Endothelial cell of umbilical vein (primary cell): ENCODE results near the gene ESCO1. TPM values are rescaled to one million over a fixed set of nuclear protein-coding genes. Genes with fewer than 3 reads are reported as not detected.
A peak's percentile ranks its signal among the peaks of the same experiment; 100 is the strongest.
"Not testable (repeated sequence)": the region's sequence is repeated elsewhere in the genome, so short reads cannot be mapped to it uniquely, and the experiment has no call there.

Experiments
- Bru-seq: library from RNA; stranded (reverse); fragments of 400-500 nt; gene quantifications from one replicate; lab custom pipeline; 2021; lab: Mats Ljungman, UMichigan
- BruChase-seq, 2 experiments: library from RNA; stranded (reverse); fragments of 400-500 nt; gene quantifications; one replicate each; lab custom pipeline; 2021; lab: Mats Ljungman, UMichigan
- BruUV-seq: library from RNA; stranded (reverse); fragments of 400-500 nt; replicated peaks from 2 replicates; lab custom pipeline; 2021; lab: Mats Ljungman, UMichigan
- CTCF ChIA-PET: fragments of 300-600, 350-600 bp; sonication (Branson Sonifier 250); formaldehyde crosslinking; loops from one replicate; lab custom pipeline; 2021; ENCODE audit warnings: antibody characterized with exemption, inconsistent platforms; lab: Charles Lee
- POLR2A ChIA-PET: fragments of 300-600, 350-600 bp; sonication (Branson Sonifier 250); formaldehyde crosslinking; loops from one replicate; lab custom pipeline; 2021; ENCODE audit warnings: antibody characterized with exemption, inconsistent platforms; lab: Charles Lee
- DNase-seq: peaks from one replicate; pipeline ENCODE4 v3.0.0-alpha.2; 2011; ENCODE audit warnings: low read depth, low spot score
- FAIRE-seq: peaks from 2 replicates; lab custom pipeline; 2011; peaks lifted over from hg19 to GRCh38; lab: Jason Lieb, UNC
- H2AFZ ChIP-seq: 2 replicates; pipeline ENCODE4 v1.6.0; 2012; ENCODE audit warnings: low read depth, low read length, control low read depth, inconsistent platforms
- H3K27ac ChIP-seq: 2 replicates; pipeline ENCODE4 v1.5.1; 2011; ENCODE audit warnings: low read depth, mild to moderate bottlenecking, control low read depth, low read length, moderate library complexity; ENCODE audit not compliant: insufficient read depth
- H3K27me3 ChIP-seq, 2 experiments: 2 replicates each; pipeline versions ENCODE4 v1.6.0 to v1.6.1; 2011; ENCODE audit warnings: low read length in 2 of 2, mixed read lengths in 1 of 2; ENCODE audit not compliant: control insufficient read depth in 2 of 2, insufficient read depth in 2 of 2
- H3K36me3 ChIP-seq, 2 experiments: 2 replicates in 1 of 2; 3 replicates in 1 of 2; pipeline ENCODE4 v1.5.1; 2011; ENCODE audit warnings: low read length in 2 of 2, mild to moderate bottlenecking in 1 of 2, moderate library complexity in 1 of 2; ENCODE audit not compliant: control insufficient read depth in 2 of 2, insufficient read depth in 2 of 2; ENCODE audit errors: extremely low read depth in 1 of 2
- H3K4me1 ChIP-seq: 3 replicates; pipeline ENCODE4 v1.5.1; 2011; ENCODE audit warnings: mild to moderate bottlenecking, low read length; ENCODE audit not compliant: control insufficient read depth, insufficient read depth; ENCODE audit errors: extremely low read depth
- H3K4me2 ChIP-seq: 2 replicates; pipeline ENCODE4 v1.6.1; 2011; ENCODE audit warnings: low read length, control low read depth, mixed read lengths; ENCODE audit not compliant: insufficient read depth
- H3K4me3 ChIP-seq, 3 experiments: fragments of 200-600 bp in 1 of 3; sonication (generic), shearing (Covaris generic) in 1 of 3; replicated peaks in 1 of 3; 2 replicates each; pipeline ENCODE4 v1.5.1; 2011 to 2016; ENCODE audit warnings: control low read depth in 3 of 3, low read length in 3 of 3, mild to moderate bottlenecking in 2 of 3, inconsistent platforms in 1 of 3, low read depth in 1 of 3, moderate library complexity in 1 of 3; ENCODE audit not compliant: insufficient read depth in 1 of 3
- H3K79me2 ChIP-seq: 2 replicates; pipeline ENCODE4 v1.6.0; 2012; ENCODE audit warnings: low read length, inconsistent platforms; ENCODE audit not compliant: control insufficient read depth, insufficient read depth
- H3K9ac ChIP-seq: replicated peaks from 2 replicates; pipeline ENCODE3; 2011; ENCODE audit warnings: low read length, control low read depth; ENCODE audit not compliant: insufficient read depth; ENCODE audit errors: extremely low read depth
- H3K9me1 ChIP-seq: replicated peaks from 3 replicates; pipeline ENCODE4 v1.6.0; 2011; ENCODE audit warnings: mild to moderate bottlenecking, low read length; ENCODE audit not compliant: control insufficient read depth, insufficient read depth; ENCODE audit errors: extremely low read depth
- H3K9me3 ChIP-seq: replicated peaks from 2 replicates; pipeline ENCODE4 v1.5.1; 2012; ENCODE audit warnings: low read length, inconsistent platforms; ENCODE audit not compliant: control insufficient read depth, insufficient read depth
- H4K20me1 ChIP-seq: replicated peaks from 2 replicates; pipeline ENCODE3; 2011; ENCODE audit warnings: mild to moderate bottlenecking, low read length; ENCODE audit not compliant: control insufficient read depth, insufficient read depth; ENCODE audit errors: extremely low read depth
- FOS ChIP-seq: IDR thresholded peaks from 2 replicates; pipeline ENCODE4 v1.6.1; 2011; ENCODE audit warnings: mild to moderate bottlenecking, low read length, moderate library complexity, borderline replicate concordance; ENCODE audit not compliant: insufficient read depth
- POLR2A ChIP-seq: IDR thresholded peaks from 2 replicates; pipeline ENCODE4 v1.6.1; 2012; ENCODE audit warnings: low read depth, mild to moderate bottlenecking, control low read depth, low read length
- POLR2AphosphoS5 ChIP-seq: IDR thresholded peaks from 2 replicates; pipeline ENCODE4 v1.6.1; 2012; ENCODE audit warnings: low read depth, mild to moderate bottlenecking, control low read depth, low read length, moderate library complexity; ENCODE audit not compliant: insufficient read depth
- dilution Hi-C: fragments of 300-500 bp; cut with MboI; formaldehyde crosslinking; loops from one replicate; pipeline ENCODE4 v1.15.0; 2019; ENCODE audit warnings: low sequenced_read_pairs; ENCODE audit not compliant: extremely low pct_ligation_motif_present
- intact Hi-C: fragments of 100-400 bp; cut with micrococcal nuclease; formaldehyde crosslinking; loops from one replicate; pipeline ENCODE4 v1.10.0; 2022
- long read RNA-seq: library from polyadenylated mRNA; stranded (forward); transcript quantifications from one replicate; pipeline ENCODE4 v2.0.0, GENCODE V29; 2021
- polyA minus RNA-seq, 3 experiments: library from RNA; depleted of rRNA, polyadenylated mRNA; stranded (reverse); fragments of >200 nt; gene quantifications; 1 replicate in 1 of 3; 2 replicates in 2 of 3; pipeline ENCODE4 v1.2.3, GENCODE V29; 2011
- polyA plus RNA-seq, 4 experiments: library from polyadenylated mRNA; depleted of rRNA in 3 of 4; stranded (reverse) in 3 of 4; unstranded in 1 of 4; fragments of >200 nt; gene quantifications; 2 replicates each; pipeline versions ENCODE4 v1.2.1 to v1.2.3, GENCODE V29; 2011 to 2012; ENCODE audit warnings: missing spikeins in 1 of 4
- total RNA-seq: library from RNA; stranded (reverse); gene quantifications from 2 replicates; pipeline ENCODE4 v1.2.3, GENCODE V29; 2021
- TF ChIP-seq, protein P1 (sequence below), 2 donors: IDR thresholded peaks; 1 replicate in 1 of 2; 2 replicates in 1 of 2; pipeline ENCODE4 v1.5.1; 2011; ENCODE audit warnings: low read length in 2 of 2, mild to moderate bottlenecking in 2 of 2, moderate library complexity in 2 of 2, control low read depth in 1 of 2, inconsistent platforms in 1 of 2, low read depth in 1 of 2; ENCODE audit not compliant: insufficient read depth in 1 of 2; ENCODE audit errors: extremely low read depth in 1 of 2
- TF ChIP-seq, protein P2 (sequence below): IDR thresholded peaks from 2 replicates; pipeline ENCODE4 v1.6.1; 2011; ENCODE audit not compliant: insufficient read depth, insufficient read length

Gene ESCO1
- total RNA-seq (9.1 and 12.0 TPM in 2 replicates), polyA plus RNA-seq (1.3 and 2.1 TPM in 2 replicates), polyA minus RNA-seq (2.5 and 3.1 TPM in 2 replicates), Bru-seq, nascent RNA (percentile 78 among the genes with signal in this experiment), BruChase-seq, experiment 1, labeled RNA remaining after a 6-hour chase (percentile 69 among the genes with signal in this experiment), BruChase-seq, experiment 2, labeled RNA remaining after a 2-hour chase (percentile 77 among the genes with signal in this experiment)
- 2.7 and 3.2 TPM in 2 replicates for polyA plus RNA-seq (2011; cell fraction: cytosol; rRNA removed)
- 5.1 and 7.2 TPM in 2 replicates for polyA plus RNA-seq (2011; cell fraction: nucleus; rRNA removed)
- polyA plus RNA-seq (2012), result 5.1 and 7.5 TPM in 2 replicates
- polyA minus RNA-seq (2011; cell fraction: cytosol; rRNA and poly(A)+ RNA removed), result 7.6 TPM
- 9.9 and 10.8 TPM in 2 replicates for polyA minus RNA-seq (2011; cell fraction: nucleus; rRNA and poly(A)+ RNA removed)
- long read RNA-seq, full-length matches to known transcripts, result 14 of 23 reads
- long read RNA-seq, partial matches to known transcripts, result 4 of 23 reads
- long read RNA-seq, other reads (novel, unspliced or antisense), result 5 of 23 reads

GRCh38 chr18:21600526-21601410, at the start of gene ESCO1:
Gene ESCO1, minus strand, starts transcription at chr18:21600704. Its CDS starts 25,861 bp downstream, at chr18:21574843.
- H3K4me2 ChIP-seq, result peak within 1 kb of the TSS; percentile 49
- H3K27ac ChIP-seq, result peak within 1 kb of the TSS; percentile 59
- intact Hi-C loops, result loop anchor here (1.0 to 5.0 kb wide), 5 partner anchors 12 to 490 kb away; partner anchors contain the start of genes MIB1, ROCK1 and SNRPD1
- H3K36me3 ChIP-seq, result no peaks in the 10 kb centered on the region
- H3K4me1 ChIP-seq, result no peaks in the 10 kb centered on the region
- peak within 1 kb of the TSS; percentile 75 for H3K9ac ChIP-seq
- H4K20me1 ChIP-seq, result no peaks in the 10 kb centered on the region
- dilution Hi-C loops, result no loop called here
- no peaks in the 10 kb centered on the region for H3K9me3 ChIP-seq
- POLR2A ChIA-PET, result interaction anchor here (0.6 to 1.2 kb wide), 5 partner anchors 10 to 140 kb away, joined by 3 to 11 read pairs (median 5); partner anchors contain the start of genes MIB1 and SNRPD1
- peak; percentile 94 for FAIRE-seq
- peak within 1 kb of the TSS; percentile 47 to 89 (median 68) for H3K4me3 ChIP-seq
- H3K79me2 ChIP-seq, result peaks cover 37% of the 10 kb centered on the region
- TSS peak; percentile 53 for BruUV-seq
- DNase-seq, result peak; percentile 98
- no peaks in the 10 kb centered on the region for H3K27me3 ChIP-seq
- H3K9me1 ChIP-seq, result no peaks in the 10 kb centered on the region
- CTCF ChIA-PET, result interaction anchor here (0.6 to 2.9 kb wide), 45 partner anchors 9 to 413 kb away, joined by 3 to 63 read pairs (median 4); partner anchors contain the start of genes ABHD3, MIB1 and SNRPD1
- no peak for TF ChIP-seq FOS
- TF ChIP-seq, protein P1, sequence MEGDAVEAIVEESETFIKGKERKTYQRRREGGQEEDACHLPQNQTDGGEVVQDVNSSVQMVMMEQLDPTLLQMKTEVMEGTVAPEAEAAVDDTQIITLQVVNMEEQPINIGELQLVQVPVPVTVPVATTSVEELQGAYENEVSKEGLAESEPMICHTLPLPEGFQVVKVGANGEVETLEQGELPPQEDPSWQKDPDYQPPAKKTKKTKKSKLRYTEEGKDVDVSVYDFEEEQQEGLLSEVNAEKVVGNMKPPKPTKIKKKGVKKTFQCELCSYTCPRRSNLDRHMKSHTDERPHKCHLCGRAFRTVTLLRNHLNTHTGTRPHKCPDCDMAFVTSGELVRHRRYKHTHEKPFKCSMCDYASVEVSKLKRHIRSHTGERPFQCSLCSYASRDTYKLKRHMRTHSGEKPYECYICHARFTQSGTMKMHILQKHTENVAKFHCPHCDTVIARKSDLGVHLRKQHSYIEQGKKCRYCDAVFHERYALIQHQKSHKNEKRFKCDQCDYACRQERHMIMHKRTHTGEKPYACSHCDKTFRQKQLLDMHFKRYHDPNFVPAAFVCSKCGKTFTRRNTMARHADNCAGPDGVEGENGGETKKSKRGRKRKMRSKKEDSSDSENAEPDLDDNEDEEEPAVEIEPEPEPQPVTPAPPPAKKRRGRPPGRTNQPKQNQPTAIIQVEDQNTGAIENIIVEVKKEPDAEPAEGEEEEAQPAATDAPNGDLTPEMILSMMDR (IDR thresholded peaks at IDR 0.05; ENCODE audit: extremely low read depth in 1 of 2, insufficient read depth in 1 of 2, low read depth in 1 of 2, low read length in 2 of 2), result peak; percentile 97 to 99
- TF ChIP-seq POLR2A, result peak; percentile 83
- TF ChIP-seq POLR2AphosphoS5, result peak; percentile 52
- TF ChIP-seq, protein P2, sequence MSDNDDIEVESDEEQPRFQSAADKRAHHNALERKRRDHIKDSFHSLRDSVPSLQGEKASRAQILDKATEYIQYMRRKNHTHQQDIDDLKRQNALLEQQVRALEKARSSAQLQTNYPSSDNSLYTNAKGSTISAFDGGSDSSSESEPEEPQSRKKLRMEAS, result peak; percentile 78
- peak within 1 kb of the TSS; percentile 63 for H2AFZ ChIP-seq

- H3K4me1 ChIP-seq, CTCF ChIA-PET, H4K20me1 ChIP-seq, H3K4me2 ChIP-seq, POLR2A ChIA-PET, H2AFZ ChIP-seq, dilution Hi-C loops, H3K27me3 ChIP-seq, H3K36me3 ChIP-seq, intact Hi-C loops, DNase-seq, H3K9me3 ChIP-seq, FAIRE-seq, H3K9me1 ChIP-seq, H3K9ac ChIP-seq, H3K79me2 ChIP-seq, BruUV-seq, H3K27ac ChIP-seq, H3K4me3 ChIP-seq: not testable (repeated sequence)
Observed at GRCh38 chr18:21640375-21640774, 39.9 kb upstream of the ESCO1 start.
